Measurements from ENCODE around the gene FAP. TPM values are rescaled to one million over a fixed set of nuclear protein-coding genes. Genes with fewer than 3 reads are reported as not detected.

Gene FAP
- total RNA-seq, 4 donors from 2014 or later = 2.1 to 16.7 (median 8.9) TPM

- DNase-seq = no peak
- no peak for TF ChIP-seq POLR2A (IDR thresholded peaks at IDR 0.05)
- TF ChIP-seq, protein P1, sequence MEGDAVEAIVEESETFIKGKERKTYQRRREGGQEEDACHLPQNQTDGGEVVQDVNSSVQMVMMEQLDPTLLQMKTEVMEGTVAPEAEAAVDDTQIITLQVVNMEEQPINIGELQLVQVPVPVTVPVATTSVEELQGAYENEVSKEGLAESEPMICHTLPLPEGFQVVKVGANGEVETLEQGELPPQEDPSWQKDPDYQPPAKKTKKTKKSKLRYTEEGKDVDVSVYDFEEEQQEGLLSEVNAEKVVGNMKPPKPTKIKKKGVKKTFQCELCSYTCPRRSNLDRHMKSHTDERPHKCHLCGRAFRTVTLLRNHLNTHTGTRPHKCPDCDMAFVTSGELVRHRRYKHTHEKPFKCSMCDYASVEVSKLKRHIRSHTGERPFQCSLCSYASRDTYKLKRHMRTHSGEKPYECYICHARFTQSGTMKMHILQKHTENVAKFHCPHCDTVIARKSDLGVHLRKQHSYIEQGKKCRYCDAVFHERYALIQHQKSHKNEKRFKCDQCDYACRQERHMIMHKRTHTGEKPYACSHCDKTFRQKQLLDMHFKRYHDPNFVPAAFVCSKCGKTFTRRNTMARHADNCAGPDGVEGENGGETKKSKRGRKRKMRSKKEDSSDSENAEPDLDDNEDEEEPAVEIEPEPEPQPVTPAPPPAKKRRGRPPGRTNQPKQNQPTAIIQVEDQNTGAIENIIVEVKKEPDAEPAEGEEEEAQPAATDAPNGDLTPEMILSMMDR (IDR thresholded peaks at IDR 0.05) = no peak
- Histone ChIP-seq H3K4me1 (no peaks in the 10 kb centered on the region), H3K36me3 (peaks cover 6 to 10% of the 10 kb centered on the region in 2 donors), H3K9me3 (no peaks in the 10 kb centered on the region), H3K27ac (no peak overlapping the region), H3K4me3 (replicated peaks in 1 of 3) (no peak overlapping the region), H3K27me3 (no peaks in the 10 kb centered on the region)
- 90 to 94% methylated on average over 1 of the region's 1 CpG for WGBS, 2 donors
- intact Hi-C loops (cut with DNase I) = no loop called here
These were observed 24.8 kb upstream of the FAP start for GRCh38 chr2:162267996-162268395.

DNA sequence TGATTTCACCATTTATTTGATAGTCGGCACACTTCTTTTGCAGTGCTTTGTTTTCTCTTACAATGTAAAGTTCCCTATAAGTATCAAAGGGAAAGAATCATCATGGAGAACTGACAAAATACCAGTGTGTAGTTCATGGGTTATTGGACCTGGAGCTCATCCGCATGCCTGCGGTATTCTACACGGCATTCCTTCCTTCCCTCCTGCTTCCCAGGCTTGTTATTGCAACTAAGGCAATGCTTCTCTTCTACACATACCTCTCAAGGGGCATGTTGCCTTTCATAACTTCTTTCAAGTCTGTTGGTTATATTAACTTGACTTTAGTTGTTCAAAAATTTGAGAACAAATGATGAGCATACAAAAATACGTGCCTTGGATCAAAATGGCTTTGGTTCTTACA, 24.3 kb upstream of the FAP start:
- Histone ChIP-seq H3K4me3 (replicated peaks in 1 of 3) (no peak overlapping the region), H3K27ac (no peak overlapping the region), H3K4me1 (no peaks in the 10 kb centered on the region), H3K36me3 (peaks cover 6 to 10% of the 10 kb centered on the region in 2 donors), H3K9me3 (no peaks in the 10 kb centered on the region), H3K27me3 (no peaks in the 10 kb centered on the region)
- DNase-seq = no peak
- no peak for TF ChIP-seq POLR2A (IDR thresholded peaks at IDR 0.05)
- TF ChIP-seq, protein P1 (IDR thresholded peaks at IDR 0.05) = no peak
- intact Hi-C loops (cut with DNase I) = no loop called here
- 91 to 94% methylated on average over 5 of the region's 5 CpGs for WGBS, 2 donors

GRCh38 chr2:162266460-162266760, 23.2 kb upstream of the FAP start:
- Histone ChIP-seq H3K36me3 (peaks cover 6 to 10% of the 10 kb centered on the region in 2 donors), H3K27me3 (no peaks in the 10 kb centered on the region), H3K4me3 (replicated peaks in 1 of 3) (no peak overlapping the region), H3K27ac (no peak overlapping the region), H3K9me3 (no peaks in the 10 kb centered on the region), H3K4me1 (no peaks in the 10 kb centered on the region)
- WGBS, 2 donors = 83 to 100% methylated on average over 1 of the region's 1 CpG
- TF ChIP-seq POLR2A (IDR thresholded peaks at IDR 0.05) = no peak
- TF ChIP-seq, protein P1 (IDR thresholded peaks at IDR 0.05) = no peak
- intact Hi-C loops (cut with DNase I) = no loop called here
- DNase-seq = no peak

GRCh38 chr2:162265666-162266459, 22.6 kb upstream of the FAP start:
- 78 to 80% methylated on average over 7 of the region's 7 CpGs for WGBS, 2 donors
- Histone ChIP-seq H3K27ac (no peak overlapping the region), H3K27me3 (no peaks in the 10 kb centered on the region), H3K4me1 (no peaks in the 10 kb centered on the region), H3K36me3 (peaks cover 6 to 10% of the 10 kb centered on the region in 2 donors), H3K9me3 (no peaks in the 10 kb centered on the region), H3K4me3 (replicated peaks in 1 of 3) (no peak overlapping the region)
- intact Hi-C loops (cut with DNase I) = no loop called here
- TF ChIP-seq, protein P1 (IDR thresholded peaks at IDR 0.05) = no peak
- no peak for TF ChIP-seq POLR2A (IDR thresholded peaks at IDR 0.05)
- no peak for DNase-seq

- 51 to 71% methylated on average over 4 of the region's 4 CpGs for WGBS, 2 donors
- Histone ChIP-seq H3K4me3 (replicated peaks in 1 of 3) (no peak overlapping the region), H3K4me1 (no peaks in the 10 kb centered on the region), H3K27me3 (no peaks in the 10 kb centered on the region), H3K36me3 (no peaks in the 10 kb centered on the region), H3K9me3 (no peaks in the 10 kb centered on the region), H3K27ac (peak overlapping the region in 2 of 3 donors; percentile 21 to 36)
- intact Hi-C loops (cut with DNase I) = no loop called here
- TF ChIP-seq, protein P1 (IDR thresholded peaks at IDR 0.05) = no peak
- no peak for TF ChIP-seq POLR2A (IDR thresholded peaks at IDR 0.05)
- peak; percentile 27 to 33 for DNase-seq
These were observed 18.0 kb upstream of the FAP start for GRCh38 chr2:162261032-162261945.

All from thyroid gland (tissue), 4 donors.